Activated CD4-positive, alpha-beta T cell treated with anti-CD3 and anti-CD28 coated beads, Interleukin-2, amount 10 ng/mL, durations not matched to agents 24 days and 14 days (primary cell): ENCODE results near the gene ASB15. TPM values are rescaled to one million over a fixed set of nuclear protein-coding genes. Genes with fewer than 3 reads are reported as not detected.

Experiments
- DNase-seq: peaks from one replicate; pipeline ENCODE4 v3.0.0; 2022
- H3K27ac Mint-ChIP-seq: one replicate; pipeline ENCODE4 v1.8.0; 2022; ENCODE audit warnings: mild to moderate bottlenecking, mixed read lengths
- H3K27me3 Mint-ChIP-seq: one replicate; pipeline ENCODE4 v1.8.0; 2022; ENCODE audit warnings: mixed read lengths
- H3K36me3 Mint-ChIP-seq: one replicate; pipeline ENCODE4 v1.8.0; 2022; ENCODE audit warnings: low read depth, mild to moderate bottlenecking, mixed read lengths
- H3K4me1 Mint-ChIP-seq: one replicate; pipeline ENCODE4 v1.8.0; 2021; ENCODE audit warnings: mixed read lengths
- H3K4me3 Mint-ChIP-seq: one replicate; pipeline ENCODE4 v1.8.0; 2022; ENCODE audit warnings: mild to moderate bottlenecking, moderate library complexity, mixed read lengths
- H3K9me3 Mint-ChIP-seq: one replicate; pipeline ENCODE4 v1.8.0; 2021; ENCODE audit warnings: mixed read lengths
- intact Hi-C: fragments of 100-400 bp; cut with micrococcal nuclease; formaldehyde crosslinking; loops from one replicate; pipeline ENCODE4 v1.15.1; 2023
- total RNA-seq: library from RNA; stranded (reverse); gene quantifications from 2 replicates; pipeline ENCODE4 v1.2.3, GENCODE V29; 2022

Gene ASB15
- total RNA-seq, 1 donor from 2014 or later = not detected

- intact Hi-C loops = no loop called here
- H3K4me1 Mint-ChIP-seq = no peaks in the 10 kb centered on the region
- H3K9me3 Mint-ChIP-seq = no peaks in the 10 kb centered on the region
- DNase-seq = no peak
- peaks cover 7% of the 10 kb centered on the region for H3K27me3 Mint-ChIP-seq
- H3K4me3 Mint-ChIP-seq = no peak overlapping the region
- H3K27ac Mint-ChIP-seq = no peak overlapping the region
- no peaks in the 10 kb centered on the region for H3K36me3 Mint-ChIP-seq
These were observed 7.6 kb downstream of the ASB15 start for GRCh38 chr7:123608991-123609882.

GRCh38 chr7:123609883-123610239, 8.2 kb downstream of the ASB15 start:
- H3K36me3 Mint-ChIP-seq = no peaks in the 10 kb centered on the region
- peaks cover 7% of the 10 kb centered on the region for H3K27me3 Mint-ChIP-seq
- no peaks in the 10 kb centered on the region for H3K9me3 Mint-ChIP-seq
- no peak for DNase-seq
- H3K4me1 Mint-ChIP-seq = no peaks in the 10 kb centered on the region
- H3K27ac Mint-ChIP-seq = no peak overlapping the region
- intact Hi-C loops = no loop called here
- no peak overlapping the region for H3K4me3 Mint-ChIP-seq

GRCh38 chr7:123612024-123612423, 10.4 kb downstream of the ASB15 start:
- Mint-ChIP-seq H3K9me3 (no peaks in the 10 kb centered on the region), H3K27me3 (peaks cover 4% of the 10 kb centered on the region), H3K36me3 (no peaks in the 10 kb centered on the region), H3K27ac (no peak overlapping the region), H3K4me1 (no peaks in the 10 kb centered on the region), H3K4me3 (no peak overlapping the region)
- intact Hi-C loops = no loop called here
- DNase-seq = no peak

GRCh38 chr7:123615344-123615743, 13.7 kb downstream of the ASB15 start:
- Mint-ChIP-seq H3K9me3 (no peaks in the 10 kb centered on the region), H3K27me3 (peaks cover 9% of the 10 kb centered on the region), H3K36me3 (no peaks in the 10 kb centered on the region), H3K4me1 (no peaks in the 10 kb centered on the region), H3K4me3 (no peak overlapping the region), H3K27ac (no peak overlapping the region)
- intact Hi-C loops = no loop called here
- no peak for DNase-seq

- Mint-ChIP-seq H3K4me1 (no peaks in the 10 kb centered on the region), H3K27me3 (peaks cover 9% of the 10 kb centered on the region), H3K4me3 (no peak overlapping the region), H3K9me3 (no peaks in the 10 kb centered on the region), H3K27ac (no peak overlapping the region), H3K36me3 (no peaks in the 10 kb centered on the region)
- no peak for DNase-seq
- intact Hi-C loops = no loop called here
These were observed 14.6 kb downstream of the ASB15 start for GRCh38 chr7:123616223-123616622.

- Mint-ChIP-seq H3K4me3 (no peak overlapping the region), H3K9me3 (no peaks in the 10 kb centered on the region), H3K36me3 (no peaks in the 10 kb centered on the region), H3K4me1 (no peaks in the 10 kb centered on the region), H3K27me3 (peaks cover 7% of the 10 kb centered on the region), H3K27ac (no peak overlapping the region)
- DNase-seq = no peak
- intact Hi-C loops = no loop called here
These were observed 20.1 kb downstream of the ASB15 start for GRCh38 chr7:123621707-123622106.

GRCh38 chr7:123622660-123623386, 21.2 kb downstream of the ASB15 start:
- Mint-ChIP-seq H3K4me1 (no peaks in the 10 kb centered on the region), H3K4me3 (no peak overlapping the region), H3K9me3 (no peaks in the 10 kb centered on the region), H3K36me3 (no peaks in the 10 kb centered on the region), H3K27me3 (peaks cover 5% of the 10 kb centered on the region), H3K27ac (no peak overlapping the region)
- intact Hi-C loops = no loop called here
- DNase-seq = no peak

GRCh38 chr7:123624527-123625183, 23.0 kb downstream of the ASB15 start:
- Mint-ChIP-seq H3K4me1 (no peaks in the 10 kb centered on the region), H3K27ac (no peak overlapping the region), H3K27me3 (peaks cover 2% of the 10 kb centered on the region), H3K4me3 (no peak overlapping the region), H3K36me3 (no peaks in the 10 kb centered on the region), H3K9me3 (no peaks in the 10 kb centered on the region)
- intact Hi-C loops = loop anchor here (2.0 to 5.0 kb wide), 2 partner anchors 76 to 248 kb away; no protein-coding TSS in a partner anchor
- DNase-seq = peak; percentile 89

GRCh38 chr7:123625254-123625653, 23.6 kb downstream of the ASB15 start:
- intact Hi-C loops = loop anchor here (2.0 to 5.0 kb wide), 2 partner anchors 76 to 247 kb away; no protein-coding TSS in a partner anchor
- no peaks in the 10 kb centered on the region for H3K4me1 Mint-ChIP-seq
- DNase-seq = no peak
- no peak overlapping the region for H3K4me3 Mint-ChIP-seq
- no peaks in the 10 kb centered on the region for H3K36me3 Mint-ChIP-seq
- no peaks in the 10 kb centered on the region for H3K9me3 Mint-ChIP-seq
- H3K27ac Mint-ChIP-seq = no peak overlapping the region
- H3K27me3 Mint-ChIP-seq = peaks cover 3% of the 10 kb centered on the region

GRCh38 chr7:123627851-123628250, 26.2 kb downstream of the ASB15 start:
- Mint-ChIP-seq H3K27me3 (peaks cover 4% of the 10 kb centered on the region), H3K36me3 (no peaks in the 10 kb centered on the region), H3K9me3 (no peaks in the 10 kb centered on the region), H3K4me1 (no peaks in the 10 kb centered on the region), H3K27ac (no peak overlapping the region), H3K4me3 (no peak overlapping the region)
- intact Hi-C loops = loop anchor here (5.0 kb wide), 1 partner anchor 244 kb away; no protein-coding TSS in a partner anchor
- no peak for DNase-seq

- intact Hi-C loops = loop anchor here (5.0 kb wide), 1 partner anchor 243 kb away; no protein-coding TSS in a partner anchor
- Mint-ChIP-seq H3K9me3 (no peaks in the 10 kb centered on the region), H3K27me3 (peaks cover 5% of the 10 kb centered on the region), H3K4me3 (no peak overlapping the region), H3K27ac (no peak overlapping the region), H3K4me1 (no peaks in the 10 kb centered on the region), H3K36me3 (no peaks in the 10 kb centered on the region)
- DNase-seq = no peak
These were observed 27.2 kb downstream of the ASB15 start for GRCh38 chr7:123628829-123629228.

- Mint-ChIP-seq H3K4me3 (no peak overlapping the region), H3K27me3 (peaks cover 5% of the 10 kb centered on the region), H3K36me3 (no peaks in the 10 kb centered on the region), H3K4me1 (no peaks in the 10 kb centered on the region), H3K9me3 (no peaks in the 10 kb centered on the region), H3K27ac (no peak overlapping the region)
- DNase-seq = no peak
- intact Hi-C loops = loop anchor here (5.0 kb wide), 1 partner anchor 243 kb away; no protein-coding TSS in a partner anchor
These were observed 27.7 kb downstream of the ASB15 start for GRCh38 chr7:123629281-123629680.

- peaks cover 18% of the 10 kb centered on the region for H3K27me3 Mint-ChIP-seq
- H3K27ac Mint-ChIP-seq = no peak overlapping the region
- H3K36me3 Mint-ChIP-seq = no peaks in the 10 kb centered on the region
- H3K9me3 Mint-ChIP-seq = no peaks in the 10 kb centered on the region
- no peak for DNase-seq
- H3K4me3 Mint-ChIP-seq = no peak overlapping the region
- intact Hi-C loops = no loop called here
- no peaks in the 10 kb centered on the region for H3K4me1 Mint-ChIP-seq
These were observed 31.2 kb downstream of the ASB15 start for GRCh38 chr7:123632808-123633207.

- no peak overlapping the region for H3K27ac Mint-ChIP-seq
- H3K36me3 Mint-ChIP-seq = no peaks in the 10 kb centered on the region
- no peak overlapping the region for H3K4me3 Mint-ChIP-seq
- H3K4me1 Mint-ChIP-seq = no peaks in the 10 kb centered on the region
- H3K9me3 Mint-ChIP-seq = no peaks in the 10 kb centered on the region
- peaks cover 22% of the 10 kb centered on the region for H3K27me3 Mint-ChIP-seq
- intact Hi-C loops = no loop called here
- no peak for DNase-seq
These were observed 31.9 kb downstream of the ASB15 start for GRCh38 chr7:123633553-123633952.
